Inflammatory macrophage treated with lipopolysaccharide for 4 hours (primary cell): ENCODE measurements around the gene TIGD3.

ENCODE experiments used
- DNase-seq: peaks from one replicate; pipeline ENCODE4 v3.0.0-alpha.2; 2020

The TIGD3 gene

GRCh38 chr11:65373839-65374580, 19.5 kb downstream of the TIGD3 start:
- DNase-seq = no peak

DNA sequence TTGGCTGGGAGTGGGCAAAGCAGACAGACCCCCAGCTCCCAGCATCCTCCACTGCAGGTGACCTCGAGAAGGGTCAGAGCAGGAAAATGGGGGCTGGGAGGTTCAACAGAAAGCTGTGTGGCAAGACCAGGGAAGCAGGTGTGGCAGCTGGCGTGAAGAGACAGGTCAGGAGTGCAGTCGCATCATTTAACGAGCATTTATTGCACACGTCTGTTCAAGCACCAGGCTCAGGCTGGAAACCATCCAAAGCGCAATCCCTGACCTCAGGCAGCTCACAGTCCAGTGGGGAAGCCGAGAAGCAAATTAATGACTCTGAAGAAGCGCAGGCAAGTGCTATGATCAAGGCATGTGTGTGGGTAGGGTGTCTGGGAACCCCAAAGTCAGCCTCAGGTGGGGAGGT, 20.5 kb downstream of the TIGD3 start:
- DNase-seq = no peak

DNA sequence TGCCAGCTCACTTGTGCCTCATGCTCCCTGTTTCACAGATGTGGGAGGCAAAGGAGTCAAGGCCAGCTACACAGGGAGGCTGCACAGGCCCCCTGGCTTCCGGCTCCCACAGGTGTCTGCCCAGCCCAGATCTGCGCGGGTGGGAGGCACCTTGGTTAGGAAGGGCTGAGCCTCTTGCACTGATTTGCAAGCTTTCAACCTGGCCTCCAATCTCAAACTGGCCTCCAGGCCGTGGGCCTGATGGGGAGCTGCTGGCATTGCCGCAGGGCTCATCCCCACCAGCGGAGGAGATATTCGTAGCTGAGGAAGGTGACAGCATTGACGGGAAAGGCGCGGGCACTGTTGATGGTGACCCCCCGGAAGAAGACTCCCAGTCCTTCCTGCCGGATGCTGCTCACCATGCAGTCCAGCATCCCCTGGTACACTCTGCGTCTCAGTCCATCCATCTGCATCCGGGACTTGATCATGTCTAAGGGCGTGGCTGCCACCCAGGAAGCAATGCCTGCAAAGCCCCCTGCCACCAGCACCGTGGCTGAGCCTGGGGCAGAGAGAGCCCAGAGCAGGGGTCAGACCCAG, 21.7 kb downstream of the TIGD3 start:
- DNase-seq = no peak

- no peak for DNase-seq
These were observed 22.5 kb downstream of the TIGD3 start for GRCh38 chr11:65377036-65377435.

- DNase-seq = no peak
These were observed 23.2 kb downstream of the TIGD3 start for GRCh38 chr11:65377777-65378176.

GRCh38 chr11:65378208-65378927, 23.8 kb downstream of the TIGD3 start:
- peak; percentile 77 for DNase-seq

GRCh38 chr11:65378928-65379638, 24.5 kb downstream of the TIGD3 start:
- no peak for DNase-seq

GRCh38 chr11:65379698-65380459, 25.3 kb downstream of the TIGD3 start:
- DNase-seq = no peak

- no peak for DNase-seq
These were observed 26.0 kb downstream of the TIGD3 start for GRCh38 chr11:65380460-65381119.

- peak; percentile 77 for DNase-seq
These were observed 27.1 kb downstream of the TIGD3 start for GRCh38 chr11:65381716-65382032.

DNA sequence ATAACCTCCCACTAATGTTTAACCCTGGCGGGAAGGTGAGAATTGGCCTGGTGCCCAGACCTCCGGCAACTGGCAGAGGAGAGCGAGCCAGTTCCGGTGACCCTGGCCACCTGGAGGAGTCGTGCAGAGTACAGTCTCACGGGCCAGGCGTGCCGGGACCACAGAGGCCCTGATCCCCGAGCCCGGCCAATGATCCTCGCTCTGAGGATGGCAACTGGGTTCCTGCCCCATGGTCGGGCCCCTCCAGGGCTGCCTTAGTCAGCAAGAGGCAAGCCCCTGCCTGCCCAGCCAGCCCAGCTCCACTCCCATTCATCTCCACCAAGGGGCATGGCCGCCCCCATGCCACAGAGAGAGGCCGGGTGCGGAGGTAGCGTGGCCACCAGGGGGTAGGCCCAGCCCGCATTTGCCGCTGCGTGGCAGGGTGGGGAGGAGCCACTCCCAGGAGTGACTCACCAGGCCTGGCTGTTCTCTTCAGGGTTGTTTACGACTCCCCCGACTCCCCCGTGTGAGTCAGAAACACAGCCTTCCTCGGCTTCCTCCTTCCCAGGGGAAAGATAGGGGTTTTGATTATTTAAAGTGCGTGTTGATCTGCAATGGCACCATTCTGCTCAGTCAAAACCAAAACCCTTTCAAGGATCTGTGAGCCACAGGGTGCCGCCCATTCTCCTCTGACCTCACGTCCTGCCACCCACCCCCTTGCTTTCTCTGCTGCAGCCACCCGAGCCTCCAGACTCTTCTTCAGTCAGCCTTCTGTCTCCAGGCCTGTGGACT, 27.7 kb downstream of the TIGD3 start, which contains the start of gene SLC25A45:
Gene SLC25A45, minus strand, starts transcription at position 614 of the 771 bp plus-strand sequence. CDS start 695 bp downstream, outside the sequence.
- DNase-seq = peak; percentile 99

DNA sequence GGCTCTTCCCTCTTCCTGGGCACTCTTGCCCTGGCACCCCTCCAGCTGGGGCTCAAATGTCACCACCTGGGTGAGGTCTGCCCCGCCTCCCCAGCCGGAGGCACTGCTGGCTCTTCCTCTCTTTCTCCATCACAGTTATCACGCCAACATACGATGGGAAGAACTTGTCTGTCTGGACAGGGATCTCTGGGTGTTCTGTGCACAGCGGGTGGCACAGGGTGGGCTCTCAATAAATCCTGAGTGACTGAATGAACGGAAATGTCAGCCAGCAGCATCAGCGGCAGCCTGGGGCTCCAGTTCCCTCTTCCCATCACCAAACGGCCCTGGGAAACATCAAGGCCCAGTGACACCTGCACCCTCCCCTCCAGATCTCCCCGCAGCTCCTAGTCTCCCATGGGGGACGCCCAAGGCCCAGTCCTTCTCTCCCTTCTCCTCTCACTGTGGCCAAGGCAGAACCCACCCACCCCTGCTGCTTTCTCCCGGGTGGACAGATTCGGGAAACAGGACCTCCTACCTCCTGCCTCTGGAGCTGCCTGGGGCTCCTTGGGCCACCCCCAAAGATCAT, 28.3 kb downstream of the TIGD3 start:
- DNase-seq = no peak

- DNase-seq = no peak
These were observed 29.2 kb downstream of the TIGD3 start for GRCh38 chr11:65383778-65384177.

GRCh38 chr11:65384301-65384889, 29.8 kb downstream of the TIGD3 start:
- DNase-seq = peak; percentile 11

- DNase-seq = peak; percentile 93
These were observed 32.0 kb downstream of the TIGD3 start, which contains the start of gene FRMD8 for GRCh38 chr11:65386307-65387140. FRMD8 (plus strand) TSS chr11:65386637; CDS start chr11:65387037, 400 bp downstream.

- no peak for DNase-seq
These were observed 34.2 kb downstream of the TIGD3 start for GRCh38 chr11:65388731-65389130.

DNA sequence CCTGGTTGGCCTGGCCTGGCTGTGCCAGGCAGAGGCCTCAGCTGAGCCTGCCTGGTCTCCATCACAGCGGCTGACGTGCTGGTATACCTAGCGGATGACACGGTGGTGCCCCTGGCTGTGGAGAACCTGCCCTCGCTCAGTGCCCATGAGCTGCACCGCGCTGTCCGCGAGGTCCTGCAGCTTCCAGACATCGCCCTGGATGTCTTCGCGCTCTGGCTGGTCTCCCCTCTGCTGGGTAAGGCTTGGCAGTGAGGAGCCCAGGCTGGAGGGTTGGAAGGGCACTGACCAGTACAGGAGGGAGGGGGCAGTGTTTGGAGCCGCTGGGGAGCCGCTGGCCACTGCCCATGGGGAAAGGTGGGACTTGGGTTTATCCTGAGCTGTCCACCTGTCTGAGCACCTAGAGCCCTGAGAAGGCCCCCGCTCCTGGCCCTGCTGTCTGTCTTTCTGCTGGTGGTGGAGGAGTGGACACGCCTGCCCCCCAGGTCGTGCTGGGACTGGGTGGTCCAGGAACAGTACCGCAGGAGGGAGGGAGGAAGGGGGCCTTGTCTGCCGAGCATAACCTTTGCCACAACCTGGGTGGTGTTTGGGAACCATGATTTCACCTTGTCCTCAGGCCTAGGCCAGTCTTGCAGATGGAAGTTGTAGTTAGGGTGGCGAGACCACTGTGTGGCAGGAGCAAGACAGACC, 34.9 kb downstream of the TIGD3 start:
- DNase-seq = no peak

GRCh38 chr11:65390099-65390941, 35.8 kb downstream of the TIGD3 start:
- no peak for DNase-seq
